IMR-90 (cell line): ENCODE data around the gene TEP1. TPM values are rescaled to one million over a fixed set of nuclear protein-coding genes. Genes with fewer than 3 reads are reported as not detected.
A peak's percentile ranks its signal among the peaks of the same experiment; 100 is the strongest.

Source experiments
- ATAC-seq: fragments of 200-7000 bp; cut with Tn5 transposase; 2 replicates; pipeline ENCODE4 v1.9.1; 2020; ENCODE audit warnings: low read depth, mild to moderate bottlenecking, moderate library complexity
- BruUV-seq: library from RNA; stranded (reverse); fragments of 400-500 nt; replicated peaks from 2 replicates; lab custom pipeline; 2021; lab: Mats Ljungman, UMichigan
- CTCF ChIA-PET: fragments of 300-600 bp; formaldehyde crosslinking; extraction: SDS; loops from one replicate; lab custom pipeline; 2021; ENCODE audit warnings: antibody characterized with exemption; lab: Yijun Ruan, JAX
- POLR2A ChIA-PET: fragments of 300-600 bp; sonication (Branson Sonifier 250); formaldehyde crosslinking; loops from one replicate; lab custom pipeline; 2022; ENCODE audit warnings: antibody characterized with exemption; ENCODE audit not compliant: unreplicated experiment; lab: Charles Lee
- DNase-seq: peaks from one replicate; pipeline ENCODE4 v3.0.0; 2013
- H2AFZ ChIP-seq: replicated peaks from 2 replicates; pipeline ENCODE3; 2013; ENCODE audit warnings: low read length, mild to moderate bottlenecking; ENCODE audit not compliant: poor library complexity
- H2AK5ac ChIP-seq: 2 replicates; pipeline ENCODE4 v1.6.1; 2013; ENCODE audit warnings: low read depth, low read length, inconsistent platforms
- H2AK9ac ChIP-seq: replicated peaks from 2 replicates; pipeline ENCODE3; 2013; ENCODE audit warnings: mild to moderate bottlenecking, low read depth, low read length, moderate library complexity; ENCODE audit not compliant: poor library complexity
- H2BK120ac ChIP-seq: 2 replicates; pipeline ENCODE4 v1.6.1; 2013; ENCODE audit warnings: low read depth, low read length, inconsistent platforms
- H2BK15ac ChIP-seq: 3 replicates; pipeline ENCODE4 v1.6.1; 2013; ENCODE audit warnings: low read depth, low read length, inconsistent platforms
- H2BK20ac ChIP-seq: 2 replicates; pipeline ENCODE4 v1.6.1; 2013; ENCODE audit warnings: low read depth, mild to moderate bottlenecking, inconsistent platforms, low read length, moderate library complexity
- H2BK5ac ChIP-seq: 2 replicates; pipeline ENCODE4 v1.6.1; 2013; ENCODE audit warnings: mild to moderate bottlenecking, low read depth, low read length, inconsistent platforms; ENCODE audit not compliant: poor library complexity, severe bottlenecking
- H3K14ac ChIP-seq: replicated peaks from 2 replicates; pipeline ENCODE4 v1.6.1; 2013; ENCODE audit warnings: low read depth, low read length, inconsistent platforms
- H3K18ac ChIP-seq: 2 replicates; pipeline ENCODE4 v1.6.1; 2013; ENCODE audit warnings: low read depth, low read length, control low read depth
- H3K23ac ChIP-seq: 2 replicates; pipeline ENCODE4 v1.6.1; 2013; ENCODE audit warnings: low read depth, low read length, inconsistent platforms
- H3K27ac ChIP-seq: 2 replicates; pipeline ENCODE4 v1.5.1; 2013; ENCODE audit warnings: mild to moderate bottlenecking, control low read depth, low read length; ENCODE audit not compliant: insufficient read depth
- H3K27me3 ChIP-seq: 2 replicates; pipeline ENCODE4 v1.6.1; 2013; ENCODE audit warnings: low read length; ENCODE audit not compliant: control insufficient read depth, insufficient read depth
- H3K36me3 ChIP-seq: 2 replicates; pipeline ENCODE4 v1.6.1; 2013; ENCODE audit warnings: low read length, mixed read lengths; ENCODE audit not compliant: control insufficient read depth, insufficient read depth
- H3K4ac ChIP-seq: 2 replicates; pipeline ENCODE4 v1.6.1; 2013; ENCODE audit warnings: low read depth, low read length, inconsistent platforms
- H3K4me1 ChIP-seq: 2 replicates; pipeline ENCODE4 v1.6.1; 2013; ENCODE audit warnings: low read length, mixed read lengths; ENCODE audit not compliant: control insufficient read depth, insufficient read depth
- H3K4me2 ChIP-seq: 2 replicates; pipeline ENCODE4 v1.6.1; 2013; ENCODE audit warnings: low read depth, mild to moderate bottlenecking, control low read depth, low read length, moderate library complexity
- H3K4me3 ChIP-seq: 2 replicates; pipeline ENCODE4 v1.5.1; 2013; ENCODE audit warnings: low read depth, mild to moderate bottlenecking, control low read depth, low read length, moderate library complexity; ENCODE audit not compliant: insufficient read depth
- H3K56ac ChIP-seq: 2 replicates; pipeline ENCODE4 v1.6.1; 2013; ENCODE audit warnings: low read length, inconsistent platforms; ENCODE audit not compliant: insufficient read depth; ENCODE audit errors: extremely low read depth
- H3K79me1 ChIP-seq, 2 experiments: 2 replicates each; pipeline ENCODE4 v1.6.1; 2013; ENCODE audit warnings: low read length in 2 of 2, inconsistent platforms in 1 of 2, low read depth in 1 of 2
- H3K9ac ChIP-seq: 2 replicates; pipeline ENCODE4 v1.6.1; 2013; ENCODE audit warnings: low read depth, low read length, control low read depth
- H3K9me1 ChIP-seq: 2 replicates; pipeline ENCODE4 v1.6.1; 2013; ENCODE audit warnings: low read length, inconsistent platforms; ENCODE audit not compliant: insufficient read depth
- H3K9me3 ChIP-seq: 2 replicates; pipeline ENCODE4 v1.6.1; 2013; ENCODE audit warnings: low read length; ENCODE audit not compliant: control insufficient read depth, insufficient read depth
- H4K20me1 ChIP-seq: 2 replicates; pipeline ENCODE4 v1.6.1; 2013; ENCODE audit warnings: low read length, inconsistent platforms; ENCODE audit not compliant: insufficient read depth
- H4K5ac ChIP-seq: 2 replicates; pipeline ENCODE4 v1.6.1; 2013; ENCODE audit warnings: mild to moderate bottlenecking, low read depth, low read length, control low read depth
- H4K8ac ChIP-seq, 2 experiments: 2 replicates each; pipeline ENCODE4 v1.6.1; 2013; ENCODE audit warnings: low read depth in 2 of 2, low read length in 2 of 2, control low read depth in 1 of 2, inconsistent platforms in 1 of 2
- H4K91ac ChIP-seq: 2 replicates; pipeline ENCODE4 v1.6.1; 2013; ENCODE audit warnings: low read depth, low read length, inconsistent platforms; ENCODE audit not compliant: insufficient read depth
- BHLHE40 ChIP-seq: fragments of 150-350 bp; IDR thresholded peaks from 2 replicates; pipeline ENCODE4 v1.6.1; 2016; ENCODE audit warnings: mild to moderate bottlenecking, low read depth, low read length
- CHD1 ChIP-seq: IDR thresholded peaks from 2 replicates; pipeline ENCODE4 v1.6.1; 2012; ENCODE audit warnings: low read depth, low read length, improper control_type of control experiment
- MXI1 ChIP-seq: IDR thresholded peaks from 2 replicates; pipeline ENCODE4 v1.6.1; 2012; ENCODE audit warnings: low read depth, mild to moderate bottlenecking, low read length, moderate library complexity, borderline replicate concordance
- NFE2L2 ChIP-seq: fragments of 150-350 bp; IDR thresholded peaks from 2 replicates; pipeline ENCODE4 v1.6.1; 2016; ENCODE audit warnings: low read depth, mild to moderate bottlenecking, low read length
- POLR2A ChIP-seq: IDR thresholded peaks from 2 replicates; pipeline ENCODE4 v1.6.1; 2012; ENCODE audit warnings: mild to moderate bottlenecking, low read depth, low read length
- RAD21 ChIP-seq: IDR thresholded peaks from 2 replicates; pipeline ENCODE4 v1.6.1; 2012; ENCODE audit warnings: low read length, improper control_type of control experiment
- RCOR1 ChIP-seq: IDR thresholded peaks from 2 replicates; pipeline ENCODE4 v1.6.1; 2012; ENCODE audit warnings: mild to moderate bottlenecking, low read length, improper control_type of control experiment; ENCODE audit not compliant: insufficient replicate concordance
- RFX5 ChIP-seq: IDR thresholded peaks from 2 replicates; pipeline ENCODE4 v1.8.0; 2012; ENCODE audit warnings: low read depth, mild to moderate bottlenecking, low read length, moderate library complexity
- WGBS, 2 experiments: methylation state at CpG; one replicate each; pipeline versions ENCODE4 v1.1.5 to v1.1.7; 2013; ENCODE audit warnings: missing lambda C conversion rate in 2 of 2; ENCODE audit not compliant: insufficient read length in 1 of 2; ENCODE audit errors: extremely low coverage in 2 of 2; 5-methylcytosine and 5-hydroxymethylcytosine counted together
- dilution Hi-C: fragments of 300-500 bp; cut with HindIII; formaldehyde crosslinking; loops from one replicate; pipeline ENCODE4 v1.14.3; 2018; ENCODE audit warnings: low sequenced_read_pairs; ENCODE audit not compliant: unreplicated experiment
- in situ Hi-C: fragments of 300-500 bp; cut with MboI; formaldehyde crosslinking; loops from 3 replicates; pipeline ENCODE4 v1.14.3; 2019; ENCODE audit warnings: low sequenced_read_pairs, inconsistent platforms, mixed read lengths
- intact Hi-C: fragments of 100-400 bp; cut with micrococcal nuclease; formaldehyde crosslinking; loops from 2 replicates; pipeline ENCODE4 v1.10.0; 2022
- polyA plus RNA-seq, 3 experiments: library from polyadenylated mRNA; depleted of rRNA; stranded (reverse); fragments of >200 nt; gene quantifications; 2 replicates each; pipeline ENCODE4 v1.2.3, GENCODE V29; 2012; ENCODE audit warnings: low replicate concordance in 1 of 3
- total RNA-seq: library from RNA; depleted of rRNA; stranded (reverse); fragments of >200 nt; gene quantifications from 2 replicates; pipeline ENCODE4 v1.2.3, GENCODE V29; 2012
- TF ChIP-seq, protein P1 (sequence below): fragments of 150-350 bp; IDR thresholded peaks from 2 replicates; pipeline ENCODE4 v1.6.1; 2017; ENCODE audit warnings: mild to moderate bottlenecking, antibody characterized with exemption, low read length, low read depth
- TF ChIP-seq, protein P2 (sequence below): fragments of 150-350 bp; IDR thresholded peaks from 2 replicates; pipeline ENCODE4 v1.6.1; 2016; ENCODE audit warnings: low read depth, mild to moderate bottlenecking, low read length, moderate library complexity, borderline replicate concordance
- TF ChIP-seq, protein P3 (sequence below): conservative IDR thresholded peaks from 2 replicates; pipeline ENCODE4 v1.5.1; 2012; ENCODE audit warnings: mild to moderate bottlenecking, low read depth, low read length, improper control_type of control experiment

TEP1 gene
- total and polyA plus RNA-seq, 2 of the 4 experiments (the other 2 are of a cell fraction): 10.7 to 12.4 TPM

DNA sequence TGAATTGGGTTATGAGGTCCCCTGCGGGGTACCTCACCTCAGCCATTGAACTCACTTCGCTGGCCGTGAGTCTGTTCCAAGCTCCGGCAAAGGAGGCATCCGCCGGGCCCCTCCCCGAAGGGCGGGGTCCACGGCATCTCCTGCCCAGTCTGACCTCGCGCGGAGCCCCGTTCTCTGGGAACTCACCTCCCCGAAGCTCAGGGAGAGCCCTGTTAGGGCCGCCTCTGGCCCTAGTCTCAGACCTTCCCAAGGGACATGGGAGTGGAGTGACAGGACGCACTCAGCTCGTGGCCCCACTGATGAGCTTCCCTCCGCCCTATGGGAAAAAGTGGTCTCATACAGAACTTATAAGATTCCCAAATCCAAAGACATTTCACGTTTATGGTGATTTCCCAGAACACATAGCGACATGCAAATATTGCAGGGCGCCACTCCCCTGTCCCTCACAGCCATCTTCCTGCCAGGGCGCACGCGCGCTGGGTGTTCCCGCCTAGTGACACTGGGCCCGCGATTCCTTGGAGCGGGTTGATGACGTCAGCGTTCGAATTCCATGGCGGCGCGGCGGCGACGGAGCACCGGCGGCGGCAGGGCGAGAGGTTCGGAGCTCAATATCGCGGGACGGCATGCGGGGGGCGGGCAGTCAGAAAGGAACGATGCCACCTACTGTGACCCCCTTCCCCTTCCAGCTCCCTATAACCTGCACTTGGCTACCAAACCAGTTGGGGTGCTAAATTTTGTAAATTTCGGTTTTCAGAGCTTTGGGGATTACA is 70.0 kb downstream of the TEP1 start, which contains the start of gene PARP2 (continued):
- TF ChIP-seq RAD21 (no peak), POLR2A (peak; percentile 99)
- TF ChIP-seq, protein P1, sequence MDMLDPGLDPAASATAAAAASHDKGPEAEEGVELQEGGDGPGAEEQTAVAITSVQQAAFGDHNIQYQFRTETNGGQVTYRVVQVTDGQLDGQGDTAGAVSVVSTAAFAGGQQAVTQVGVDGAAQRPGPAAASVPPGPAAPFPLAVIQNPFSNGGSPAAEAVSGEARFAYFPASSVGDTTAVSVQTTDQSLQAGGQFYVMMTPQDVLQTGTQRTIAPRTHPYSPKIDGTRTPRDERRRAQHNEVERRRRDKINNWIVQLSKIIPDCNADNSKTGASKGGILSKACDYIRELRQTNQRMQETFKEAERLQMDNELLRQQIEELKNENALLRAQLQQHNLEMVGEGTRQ: no peak; the same call in 1 of the 2 replicates

GRCh38 chr14:20341646-20342045 is 71.7 kb downstream of the TEP1 start:
- POLR2A ChIA-PET: interaction anchor here (0.6 to 0.7 kb wide), 2 partner anchors 9 to 1194 kb away, joined by 3 to 11 read pairs; no protein-coding TSS in a partner anchor
- TF ChIP-seq BHLHE40 (no peak), POLR2A (no peak), CHD1 (no peak), RFX5 (no peak), RCOR1 (no peak), NFE2L2 (no peak), MXI1 (no peak)
- TF ChIP-seq, protein P2, sequence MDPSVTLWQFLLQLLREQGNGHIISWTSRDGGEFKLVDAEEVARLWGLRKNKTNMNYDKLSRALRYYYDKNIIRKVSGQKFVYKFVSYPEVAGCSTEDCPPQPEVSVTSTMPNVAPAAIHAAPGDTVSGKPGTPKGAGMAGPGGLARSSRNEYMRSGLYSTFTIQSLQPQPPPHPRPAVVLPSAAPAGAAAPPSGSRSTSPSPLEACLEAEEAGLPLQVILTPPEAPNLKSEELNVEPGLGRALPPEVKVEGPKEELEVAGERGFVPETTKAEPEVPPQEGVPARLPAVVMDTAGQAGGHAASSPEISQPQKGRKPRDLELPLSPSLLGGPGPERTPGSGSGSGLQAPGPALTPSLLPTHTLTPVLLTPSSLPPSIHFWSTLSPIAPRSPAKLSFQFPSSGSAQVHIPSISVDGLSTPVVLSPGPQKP: no peak
- TF ChIP-seq, protein P3, sequence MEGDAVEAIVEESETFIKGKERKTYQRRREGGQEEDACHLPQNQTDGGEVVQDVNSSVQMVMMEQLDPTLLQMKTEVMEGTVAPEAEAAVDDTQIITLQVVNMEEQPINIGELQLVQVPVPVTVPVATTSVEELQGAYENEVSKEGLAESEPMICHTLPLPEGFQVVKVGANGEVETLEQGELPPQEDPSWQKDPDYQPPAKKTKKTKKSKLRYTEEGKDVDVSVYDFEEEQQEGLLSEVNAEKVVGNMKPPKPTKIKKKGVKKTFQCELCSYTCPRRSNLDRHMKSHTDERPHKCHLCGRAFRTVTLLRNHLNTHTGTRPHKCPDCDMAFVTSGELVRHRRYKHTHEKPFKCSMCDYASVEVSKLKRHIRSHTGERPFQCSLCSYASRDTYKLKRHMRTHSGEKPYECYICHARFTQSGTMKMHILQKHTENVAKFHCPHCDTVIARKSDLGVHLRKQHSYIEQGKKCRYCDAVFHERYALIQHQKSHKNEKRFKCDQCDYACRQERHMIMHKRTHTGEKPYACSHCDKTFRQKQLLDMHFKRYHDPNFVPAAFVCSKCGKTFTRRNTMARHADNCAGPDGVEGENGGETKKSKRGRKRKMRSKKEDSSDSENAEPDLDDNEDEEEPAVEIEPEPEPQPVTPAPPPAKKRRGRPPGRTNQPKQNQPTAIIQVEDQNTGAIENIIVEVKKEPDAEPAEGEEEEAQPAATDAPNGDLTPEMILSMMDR: no peak

More at GRCh38 chr14:20341646-20342045, 71.7 kb downstream of the TEP1 start:
- Histone ChIP-seq H2BK20ac (no peak overlapping the region), H2BK120ac (no peak overlapping the region), H2AFZ (no peak overlapping the region), H4K8ac (no peak overlapping the region), H2AK9ac (no peak overlapping the region), H4K91ac (no peak overlapping the region), H3K4me3 (no peak overlapping the region), H3K27me3 (0 out of 2 replicates have a peak, but pooled peaks cover 2% of the 10 kb centered on the region), H3K18ac (no peak overlapping the region), H3K4me1 (no peaks in the 10 kb centered on the region), H3K23ac (no peak overlapping the region), H3K56ac (no peak overlapping the region), H2AK5ac (no peak overlapping the region), H3K27ac (no peak overlapping the region), H3K79me1 (peaks cover 3 to 14% of the 10 kb centered on the region in 2 experiments; a peak in 2 of 4 replicates), H3K14ac (no peak overlapping the region), H2BK5ac (no peak overlapping the region), H4K20me1 (peaks cover 3% of the 10 kb centered on the region; the same call in 1 of the 2 replicates), H3K4ac (no peak overlapping the region), H3K36me3 (peaks cover 1% of the 10 kb centered on the region; the same call in 1 of the 2 replicates), H3K9me1 (no peaks in the 10 kb centered on the region), H3K9ac (no peak overlapping the region), H3K4me2 (no peak overlapping the region; the same call in 1 of the 2 replicates), H4K5ac (no peak overlapping the region), H2BK15ac (no peak overlapping the region), H3K9me3 (no peaks in the 10 kb centered on the region)
- in situ Hi-C loops (loop anchor here (25.0 kb wide), 2 partner anchors 646 to 746 kb away; partner anchors contain the start of genes METTL17, SLC39A2 and ZNF219), dilution Hi-C loops (no loop called here), intact Hi-C loops (loop anchor here (2.0 kb wide), 3 partner anchors 71 to 341 kb away; partner anchors contain the start of gene TEP1)
- no TSS peak for BruUV-seq
- no CpG with 5 or more reads among the region's 2 CpGs for WGBS, 2 experiments
- CTCF ChIA-PET: interaction anchor here (0.6 to 3.3 kb wide), 3 partner anchors 9 to 120 kb away, joined by 3 to 17 read pairs (median 3); no protein-coding TSS in a partner anchor
- DNase-seq (no peak), ATAC-seq (no peak)
